ENCODE measurements around the gene WDFY3. TPM values are rescaled to one million over a fixed set of nuclear protein-coding genes. Genes with fewer than 3 reads are reported as not detected.

Gene WDFY3
- total and polyA plus RNA-seq, 2 donors (not counting 1 experiment from before 2014, with no cell fraction given) = 0.05 to 0.36 TPM

- no CpG with 5 or more reads among the region's 3 CpGs for WGBS (ENCODE audit: insufficient coverage)
- no peak for TF ChIP-seq CTCF (IDR thresholded peaks at IDR 0.05)
- no peak for TF ChIP-seq EZH2 (IDR thresholded peaks at IDR 0.05; ENCODE audit: borderline replicate concordance, insufficient read depth, low read depth, low read length, poor library complexity, severe bottlenecking)
- Histone ChIP-seq H3K4me1 (ENCODE audit: control insufficient read depth in 2 of 2, insufficient read depth in 2 of 2, low read length in 2 of 2) (no peaks in the 10 kb centered on the region), H3K4me2 (replicated peaks; ENCODE audit: low read depth, low read length, poor library complexity, severe bottlenecking) (no peak overlapping the region), H3K9ac (ENCODE audit: low read length) (no peak overlapping the region), H3K36me3 (replicated peaks in 1 of 2; ENCODE audit: control extremely low read depth in 1 of 2, control insufficient read depth in 1 of 2, extremely low read depth in 1 of 2, insufficient read depth in 2 of 2, low read length in 1 of 2) (no peaks in the 10 kb centered on the region), H3K4me3 (ENCODE audit: control extremely low read depth in 1 of 5, extremely low read depth in 1 of 5, insufficient read depth in 1 of 5, low read depth in 2 of 5, low read length in 4 of 5) (no peak overlapping the region), H3K27me3 (replicated peaks in 1 of 4; ENCODE audit: control extremely low read depth in 1 of 4, control insufficient read depth in 3 of 4, insufficient read depth in 4 of 4, low read length in 3 of 4) (no peaks in the 10 kb centered on the region), H2AFZ (ENCODE audit: insufficient read depth, low read depth, low read length, poor library complexity, severe bottlenecking) (no peak overlapping the region), H3K27ac (ENCODE audit: low read length in 2 of 2) (no peak overlapping the region), H3K9me3 (ENCODE audit: control extremely low read depth in 1 of 3, control insufficient read depth in 2 of 3, insufficient read depth in 1 of 3, low read length in 2 of 3) (no peaks in the 10 kb centered on the region), H3K79me2 (ENCODE audit: control insufficient read depth, insufficient read depth, low read length) (no peaks in the 10 kb centered on the region), H4K20me1 (ENCODE audit: control insufficient read depth, insufficient read depth, low read length, poor library complexity, severe bottlenecking) (no peaks in the 10 kb centered on the region)
- Mint-ChIP-seq H3K27ac (no peak overlapping the region), H3K4me1 (no peaks in the 10 kb centered on the region), H3K4me3 (no peak overlapping the region), H3K27me3 (no peaks in the 10 kb centered on the region), H3K9me3 (ENCODE audit: insufficient read depth) (no peaks in the 10 kb centered on the region)
- intact Hi-C loops (cut with micrococcal nuclease) = no loop called here
- ATAC-seq (ENCODE audit: low read depth) (no peak), DNase-seq (no peak)
- ChIA-PET CTCF (no interaction called here), POLR2A (no interaction called here)
Observed at GRCh38 chr4:84917869-84918600, 48.5 kb downstream of the WDFY3 start.

DNA sequence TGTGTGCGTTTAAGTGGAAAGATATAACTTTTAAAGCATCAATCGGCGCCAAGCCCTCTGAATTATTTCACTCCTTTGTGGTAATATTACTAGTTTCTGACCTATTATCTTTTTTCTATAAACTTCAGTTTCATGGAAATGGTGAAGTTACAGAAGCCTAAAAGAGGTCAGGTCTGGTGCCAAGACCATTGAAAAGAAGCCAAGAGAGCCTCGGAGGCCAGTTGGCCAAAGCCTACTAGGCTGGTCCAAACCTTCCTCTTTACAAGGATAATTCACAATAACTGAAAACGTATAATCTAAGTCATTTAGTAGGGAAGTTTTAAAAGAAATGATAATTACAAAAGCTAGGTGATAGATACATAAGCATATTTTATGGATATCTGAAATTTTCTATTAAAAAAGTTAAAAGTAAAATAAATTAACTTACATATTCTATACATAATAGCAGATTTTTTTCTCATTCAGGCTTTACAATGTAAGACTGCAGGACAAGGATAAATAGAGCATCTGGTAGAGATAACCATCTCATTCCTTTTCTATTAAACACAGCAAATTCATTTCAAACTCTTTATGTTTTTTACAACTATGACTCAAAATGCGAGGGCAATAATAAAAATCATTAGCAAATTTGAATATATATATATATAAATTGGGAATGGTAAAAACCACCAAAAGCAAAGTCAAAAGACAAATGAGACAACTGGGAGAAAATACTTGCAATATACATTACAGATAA lies 49.2 kb downstream of the WDFY3 start:
- Mint-ChIP-seq H3K9me3 (ENCODE audit: insufficient read depth) (no peaks in the 10 kb centered on the region), H3K27ac (no peak overlapping the region), H3K4me1 (no peaks in the 10 kb centered on the region), H3K27me3 (no peaks in the 10 kb centered on the region), H3K4me3 (no peak overlapping the region)
- Histone ChIP-seq H3K27me3 (replicated peaks in 1 of 4; ENCODE audit: control extremely low read depth in 1 of 4, control insufficient read depth in 3 of 4, insufficient read depth in 4 of 4, low read length in 3 of 4) (no peaks in the 10 kb centered on the region), H3K4me3 (ENCODE audit: control extremely low read depth in 1 of 5, extremely low read depth in 1 of 5, insufficient read depth in 1 of 5, low read depth in 2 of 5, low read length in 4 of 5) (no peak overlapping the region), H2AFZ (ENCODE audit: insufficient read depth, low read depth, low read length, poor library complexity, severe bottlenecking) (no peak overlapping the region), H3K9me3 (ENCODE audit: control extremely low read depth in 1 of 3, control insufficient read depth in 2 of 3, insufficient read depth in 1 of 3, low read length in 2 of 3) (no peaks in the 10 kb centered on the region), H3K9ac (ENCODE audit: low read length) (no peak overlapping the region), H3K4me2 (replicated peaks; ENCODE audit: low read depth, low read length, poor library complexity, severe bottlenecking) (no peak overlapping the region), H3K4me1 (ENCODE audit: control insufficient read depth in 2 of 2, insufficient read depth in 2 of 2, low read length in 2 of 2) (no peaks in the 10 kb centered on the region), H3K36me3 (replicated peaks in 1 of 2; ENCODE audit: control extremely low read depth in 1 of 2, control insufficient read depth in 1 of 2, extremely low read depth in 1 of 2, insufficient read depth in 2 of 2, low read length in 1 of 2) (no peaks in the 10 kb centered on the region), H3K79me2 (ENCODE audit: control insufficient read depth, insufficient read depth, low read length) (no peaks in the 10 kb centered on the region), H4K20me1 (ENCODE audit: control insufficient read depth, insufficient read depth, low read length, poor library complexity, severe bottlenecking) (no peaks in the 10 kb centered on the region), H3K27ac (ENCODE audit: low read length in 2 of 2) (no peak overlapping the region)
- ChIA-PET POLR2A (no interaction called here), CTCF (no interaction called here)
- ATAC-seq (ENCODE audit: low read depth) = no peak
- no peak for TF ChIP-seq CTCF (IDR thresholded peaks at IDR 0.05)
- no peak for TF ChIP-seq EZH2 (IDR thresholded peaks at IDR 0.05; ENCODE audit: borderline replicate concordance, insufficient read depth, low read depth, low read length, poor library complexity, severe bottlenecking)
- DNase-seq = no peak
- intact Hi-C loops (cut with micrococcal nuclease) = no loop called here
- no CpG with 5 or more reads among the region's 6 CpGs for WGBS (ENCODE audit: insufficient coverage)

Measured in B cell (primary cell).